Activated CD4-positive, alpha-beta memory T cell treated with anti-CD3 and anti-CD28 coated beads for 36 hours (primary cell): ENCODE data around the gene PCDH15. TPM values are rescaled to one million over a fixed set of nuclear protein-coding genes. Genes with fewer than 3 reads are reported as not detected.

Source experiments
- CTCF ChIA-PET: fragments of 350-600 bp; sonication (Branson Sonifier 250); formaldehyde crosslinking; loops from one replicate; lab custom pipeline; 2021; ENCODE audit warnings: antibody characterized with exemption, inconsistent platforms; lab: Charles Lee
- POLR2A ChIA-PET: fragments of 350-600 bp; sonication (Branson Sonifier 250); formaldehyde crosslinking; loops from one replicate; lab custom pipeline; 2021; ENCODE audit warnings: antibody characterized with exemption; lab: Charles Lee
- DNase-seq: peaks from one replicate; pipeline ENCODE4 v3.0.0-alpha.2; 2020
- H3K27ac Mint-ChIP-seq: one replicate; pipeline ENCODE4 v1.8.0; 2021; ENCODE audit warnings: mixed read lengths
- H3K27me3 Mint-ChIP-seq: one replicate; pipeline ENCODE4 v1.8.0; 2021; ENCODE audit warnings: mixed read lengths
- H3K36me3 Mint-ChIP-seq: one replicate; pipeline ENCODE4 v1.8.0; 2021; ENCODE audit warnings: mixed read lengths
- H3K4me1 Mint-ChIP-seq: one replicate; pipeline ENCODE4 v1.8.0; 2021; ENCODE audit warnings: low read depth, mixed read lengths
- H3K4me3 Mint-ChIP-seq: one replicate; pipeline ENCODE4 v1.8.0; 2021; ENCODE audit warnings: mild to moderate bottlenecking, mixed read lengths
- H3K9me3 Mint-ChIP-seq: one replicate; pipeline ENCODE4 v1.8.0; 2021; ENCODE audit warnings: mixed read lengths
- intact Hi-C: fragments of 100-400 bp; cut with micrococcal nuclease; formaldehyde crosslinking; loops from one replicate; pipeline ENCODE4 v1.15.1; 2023
- total RNA-seq, 2 experiments: library from RNA; stranded (reverse); gene quantifications; one replicate each; pipeline ENCODE4 v1.2.3, GENCODE V29; 2021

PCDH15 gene
- total RNA-seq, 2 experiments from 2014 or later: not detected

DNA sequence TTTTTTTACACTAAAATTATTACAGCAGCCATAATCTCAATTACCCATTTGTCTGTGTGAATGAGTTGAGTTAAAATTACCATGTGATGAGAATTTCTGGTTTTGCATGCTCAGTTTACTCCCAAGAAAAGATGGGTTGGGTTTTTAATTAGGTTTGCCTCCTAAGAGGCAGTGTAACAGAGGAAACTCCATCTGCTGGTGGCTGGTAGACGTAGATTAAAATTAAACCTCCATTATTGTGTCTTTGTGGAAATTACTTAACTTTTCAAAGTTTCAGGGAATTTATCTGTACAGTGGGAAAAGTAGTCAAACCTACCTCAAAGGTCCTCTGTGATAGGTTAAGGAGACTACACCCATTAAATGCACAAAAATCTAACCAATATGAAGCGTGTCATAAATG, 954.2 kb downstream of the PCDH15 start:
- no peaks in the 10 kb centered on the region for H3K27me3 Mint-ChIP-seq
- no peak overlapping the region for H3K4me3 Mint-ChIP-seq
- H3K9me3 Mint-ChIP-seq: peaks cover 8% of the 10 kb centered on the region
- H3K4me1 Mint-ChIP-seq: no peaks in the 10 kb centered on the region
- ChIA-PET POLR2A (no interaction called here), CTCF (interaction anchor here (1.0 kb wide), 1 partner anchor 18 kb away, joined by 5 read pairs; no protein-coding TSS in a partner anchor)
- H3K27ac Mint-ChIP-seq: no peak overlapping the region
- DNase-seq: no peak
- intact Hi-C loops: no loop called here
- no peaks in the 10 kb centered on the region for H3K36me3 Mint-ChIP-seq

GRCh38 chr10:53843736-53844362, 957.2 kb downstream of the PCDH15 start:
- H3K4me3 Mint-ChIP-seq: no peak overlapping the region
- H3K4me1 Mint-ChIP-seq: no peaks in the 10 kb centered on the region
- no peak overlapping the region for H3K27ac Mint-ChIP-seq
- DNase-seq: no peak
- intact Hi-C loops: no loop called here
- peaks cover 16% of the 10 kb centered on the region for H3K9me3 Mint-ChIP-seq
- H3K27me3 Mint-ChIP-seq: no peaks in the 10 kb centered on the region
- ChIA-PET CTCF (no interaction called here), POLR2A (no interaction called here)
- H3K36me3 Mint-ChIP-seq: no peaks in the 10 kb centered on the region

DNA sequence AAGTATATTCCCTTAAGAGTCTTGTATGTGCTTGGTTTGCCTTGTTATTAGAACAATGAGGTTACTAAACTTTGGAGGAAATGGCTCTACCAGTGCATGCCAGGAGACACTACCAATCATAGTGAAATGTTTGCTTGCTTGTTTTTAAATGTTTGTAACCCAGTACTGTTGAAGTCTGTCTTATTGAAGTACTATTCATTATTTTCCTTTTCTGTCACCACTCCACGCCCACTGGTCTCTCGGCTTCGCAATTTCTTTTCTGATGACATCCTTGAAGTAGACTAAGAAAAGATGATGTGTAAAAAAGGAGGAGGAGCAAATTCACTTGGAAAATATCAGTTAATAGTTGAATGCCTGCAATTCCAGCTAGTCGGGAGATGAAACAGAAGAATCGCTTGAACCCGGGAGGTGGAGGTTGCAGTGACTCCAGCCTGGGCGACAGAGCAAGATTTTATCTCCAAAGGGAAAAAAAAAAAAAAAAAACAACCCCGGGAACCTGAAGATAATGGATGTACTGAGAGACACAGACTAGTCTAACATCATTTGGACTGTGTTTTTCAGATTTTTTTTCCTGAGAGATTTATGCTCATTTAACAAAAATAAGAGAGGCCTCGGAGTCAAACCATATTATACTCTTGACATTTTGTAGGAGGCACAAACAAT, 959.4 kb downstream of the PCDH15 start:
- ChIA-PET POLR2A (no interaction called here), CTCF (no interaction called here)
- Mint-ChIP-seq H3K36me3 (no peaks in the 10 kb centered on the region), H3K4me3 (no peak overlapping the region), H3K27me3 (no peaks in the 10 kb centered on the region), H3K4me1 (no peaks in the 10 kb centered on the region), H3K27ac (no peak overlapping the region), H3K9me3 (peaks cover 16% of the 10 kb centered on the region)
- intact Hi-C loops: no loop called here
- DNase-seq: no peak

DNA sequence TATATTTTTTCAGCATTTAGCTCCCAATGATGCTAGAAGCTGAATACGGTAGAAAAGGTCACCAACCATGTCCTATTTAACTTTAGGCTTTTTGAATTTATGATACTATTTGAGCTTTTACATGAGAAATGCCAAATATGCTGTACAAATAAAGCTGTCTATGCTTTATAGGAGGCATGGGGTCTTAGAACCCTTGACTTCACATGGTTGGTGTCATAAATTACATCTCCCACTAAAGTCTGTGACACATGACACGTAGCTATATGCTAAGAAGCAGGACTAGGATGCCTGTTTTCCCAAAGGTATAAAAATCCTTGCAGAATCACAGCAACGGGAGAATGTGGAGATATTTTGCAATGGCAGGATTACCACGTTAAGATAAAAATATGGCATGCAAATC, 960.4 kb downstream of the PCDH15 start:
- no peak overlapping the region for H3K27ac Mint-ChIP-seq
- H3K9me3 Mint-ChIP-seq: peaks cover 19% of the 10 kb centered on the region
- ChIA-PET POLR2A (no interaction called here), CTCF (no interaction called here)
- H3K36me3 Mint-ChIP-seq: no peaks in the 10 kb centered on the region
- no peak overlapping the region for H3K4me3 Mint-ChIP-seq
- no peaks in the 10 kb centered on the region for H3K4me1 Mint-ChIP-seq
- H3K27me3 Mint-ChIP-seq: no peaks in the 10 kb centered on the region
- intact Hi-C loops: no loop called here
- no peak for DNase-seq

DNA sequence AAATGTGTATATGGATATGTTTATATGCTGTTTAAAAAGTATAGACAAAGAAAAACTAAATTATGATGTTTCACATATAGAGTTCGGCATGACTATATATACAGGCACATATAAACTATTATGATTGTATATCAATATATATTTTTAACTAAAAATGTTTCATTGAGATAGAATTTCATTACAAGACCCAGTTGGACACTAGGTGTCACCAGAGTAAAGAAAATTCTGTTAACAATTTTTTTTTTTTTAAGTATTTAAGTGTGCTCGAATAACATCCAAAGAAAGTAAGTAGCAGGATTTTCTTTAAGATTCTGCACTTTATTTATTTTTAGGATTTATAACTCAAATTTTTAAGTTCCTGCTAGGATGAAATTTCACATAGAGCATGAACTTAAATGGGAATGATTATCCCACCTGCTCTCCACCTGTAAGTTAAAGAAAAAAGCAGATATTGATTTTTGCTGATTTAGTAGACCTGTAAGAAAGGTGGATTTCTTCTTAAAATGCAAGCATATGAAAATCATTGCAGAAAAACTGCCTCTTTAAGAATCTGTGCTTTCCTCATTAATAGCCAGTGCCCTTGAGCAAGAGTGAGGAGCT, 961.5 kb downstream of the PCDH15 start:
- Mint-ChIP-seq H3K27me3 (no peaks in the 10 kb centered on the region), H3K9me3 (peaks cover 13% of the 10 kb centered on the region), H3K36me3 (no peaks in the 10 kb centered on the region), H3K27ac (no peak overlapping the region), H3K4me1 (no peaks in the 10 kb centered on the region), H3K4me3 (no peak overlapping the region)
- DNase-seq: no peak
- POLR2A ChIA-PET: no interaction called here
- CTCF ChIA-PET: interaction anchor here (0.7 kb wide), 1 partner anchor 1110 kb away, joined by 5 read pairs; no protein-coding TSS in a partner anchor
- intact Hi-C loops: no loop called here

GRCh38 chr10:53836638-53837037, 964.4 kb downstream of the PCDH15 start:
- H3K4me1 Mint-ChIP-seq: no peaks in the 10 kb centered on the region
- intact Hi-C loops: no loop called here
- no peak overlapping the region for H3K4me3 Mint-ChIP-seq
- peaks cover 13% of the 10 kb centered on the region for H3K9me3 Mint-ChIP-seq
- DNase-seq: no peak
- ChIA-PET POLR2A (no interaction called here), CTCF (no interaction called here)
- H3K27me3 Mint-ChIP-seq: no peaks in the 10 kb centered on the region
- no peaks in the 10 kb centered on the region for H3K36me3 Mint-ChIP-seq
- H3K27ac Mint-ChIP-seq: no peak overlapping the region

DNA sequence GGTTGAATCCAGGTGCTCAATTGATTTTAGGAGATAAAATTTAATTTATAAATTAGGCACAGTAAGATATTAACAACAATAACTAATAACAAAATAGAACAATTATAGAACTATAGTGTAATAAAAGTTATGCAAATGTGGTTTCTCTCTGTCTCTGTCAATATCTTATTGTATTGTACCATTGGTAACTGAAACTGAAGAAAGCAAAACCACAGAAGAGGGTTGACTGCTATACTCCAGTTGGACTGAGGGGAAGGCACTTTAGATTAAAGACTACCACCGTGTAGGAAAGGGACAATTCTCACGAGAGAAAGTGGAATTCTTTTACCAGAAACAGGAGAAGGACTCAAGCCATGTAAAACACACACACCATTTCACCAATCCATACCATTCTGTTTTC, 967.1 kb downstream of the PCDH15 start:
- H3K4me3 Mint-ChIP-seq: no peak overlapping the region
- H3K27ac Mint-ChIP-seq: no peak overlapping the region
- H3K4me1 Mint-ChIP-seq: no peaks in the 10 kb centered on the region
- no peak for DNase-seq
- POLR2A ChIA-PET: no interaction called here
- H3K36me3 Mint-ChIP-seq: no peaks in the 10 kb centered on the region
- H3K27me3 Mint-ChIP-seq: no peaks in the 10 kb centered on the region
- CTCF ChIA-PET: no interaction called here
- peaks cover 9% of the 10 kb centered on the region for H3K9me3 Mint-ChIP-seq
- intact Hi-C loops: no loop called here

GRCh38 chr10:53827261-53827660, 973.8 kb downstream of the PCDH15 start:
- Mint-ChIP-seq H3K9me3 (peaks cover 14% of the 10 kb centered on the region), H3K27ac (no peak overlapping the region), H3K36me3 (no peaks in the 10 kb centered on the region), H3K4me3 (no peak overlapping the region), H3K4me1 (no peaks in the 10 kb centered on the region), H3K27me3 (no peaks in the 10 kb centered on the region)
- intact Hi-C loops: no loop called here
- POLR2A ChIA-PET: no interaction called here
- DNase-seq: no peak
- CTCF ChIA-PET: no interaction called here

- H3K27me3 Mint-ChIP-seq: no peaks in the 10 kb centered on the region
- H3K9me3 Mint-ChIP-seq: peaks cover 17% of the 10 kb centered on the region
- no peak for DNase-seq
- ChIA-PET CTCF (interaction anchor here (0.6 kb wide), 1 partner anchor 950 kb away, joined by 4 read pairs; no protein-coding TSS in a partner anchor), POLR2A (no interaction called here)
- intact Hi-C loops: no loop called here
- H3K36me3 Mint-ChIP-seq: no peaks in the 10 kb centered on the region
- H3K4me3 Mint-ChIP-seq: no peak overlapping the region
- H3K4me1 Mint-ChIP-seq: no peaks in the 10 kb centered on the region
- H3K27ac Mint-ChIP-seq: no peak overlapping the region
Observed at GRCh38 chr10:53808677-53809372, 992.2 kb downstream of the PCDH15 start.

GRCh38 chr10:53786236-53786900, 1014.7 kb downstream of the PCDH15 start:
- Mint-ChIP-seq H3K27ac (no peak overlapping the region), H3K27me3 (no peaks in the 10 kb centered on the region), H3K4me1 (no peaks in the 10 kb centered on the region)

GRCh38 chr10:53771701-53772100, 1029.3 kb downstream of the PCDH15 start:
- CTCF ChIA-PET: no interaction called here
- Mint-ChIP-seq H3K36me3 (no peaks in the 10 kb centered on the region), H3K4me1 (no peaks in the 10 kb centered on the region), H3K9me3 (peaks cover 25% of the 10 kb centered on the region), H3K27ac (no peak overlapping the region), H3K4me3 (no peak overlapping the region), H3K27me3 (no peaks in the 10 kb centered on the region)
- POLR2A ChIA-PET: no interaction called here
- no peak for DNase-seq
- intact Hi-C loops: no loop called here

More at GRCh38 chr10:53786236-53786900, 1014.7 kb downstream of the PCDH15 start:
- Mint-ChIP-seq H3K4me3 (no peak overlapping the region), H3K36me3 (no peaks in the 10 kb centered on the region), H3K9me3 (peaks cover 24% of the 10 kb centered on the region)
- no peak for DNase-seq
- CTCF ChIA-PET: no interaction called here
- intact Hi-C loops: no loop called here
- POLR2A ChIA-PET: no interaction called here

DNA sequence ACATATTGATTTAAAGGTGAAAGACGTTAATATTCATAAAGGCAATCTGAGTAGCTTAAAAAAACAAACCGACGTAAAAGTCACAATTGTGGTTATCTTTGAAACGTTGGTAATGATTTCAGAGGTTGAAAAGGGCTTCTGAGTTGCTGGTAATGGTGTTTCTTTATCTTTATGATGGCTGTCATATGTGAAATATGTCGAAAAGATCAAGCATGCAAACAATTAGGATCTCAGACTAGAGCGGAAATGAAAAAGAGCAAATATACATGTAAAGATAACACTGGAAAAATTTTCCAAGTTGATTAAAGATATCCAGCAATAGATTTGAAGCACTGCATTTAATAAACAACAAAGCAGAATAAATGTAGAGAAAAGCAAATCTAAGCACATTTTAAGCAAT, 1030.1 kb downstream of the PCDH15 start:
- no peak overlapping the region for H3K27ac Mint-ChIP-seq
- peaks cover 26% of the 10 kb centered on the region for H3K9me3 Mint-ChIP-seq
- DNase-seq: no peak
- CTCF ChIA-PET: no interaction called here
- POLR2A ChIA-PET: no interaction called here
- H3K4me3 Mint-ChIP-seq: no peak overlapping the region
- no peaks in the 10 kb centered on the region for H3K4me1 Mint-ChIP-seq
- intact Hi-C loops: no loop called here
- no peaks in the 10 kb centered on the region for H3K36me3 Mint-ChIP-seq
- H3K27me3 Mint-ChIP-seq: no peaks in the 10 kb centered on the region
